Stimulated activated CD8-positive, alpha-beta memory T cell treated with anti-CD3 and anti-CD28 coated beads, Interleukin-12 subunit alpha, Interleukin-12 subunit beta, amount 100 ng/mL, for 24 hours (primary cell): Measurements from ENCODE around the gene PAQR9.

Experiments used
- DNase-seq: peaks from one replicate; pipeline ENCODE4 v3.0.0-alpha.2; 2020; ENCODE audit errors: extremely low read depth

PAQR9 gene

GRCh38 chr3:142951794-142952193 lies 11.7 kb downstream of the PAQR9 start:
- DNase-seq = no peak

GRCh38 chr3:142950972-142951371 lies 12.5 kb downstream of the PAQR9 start:
- DNase-seq = no peak

DNA sequence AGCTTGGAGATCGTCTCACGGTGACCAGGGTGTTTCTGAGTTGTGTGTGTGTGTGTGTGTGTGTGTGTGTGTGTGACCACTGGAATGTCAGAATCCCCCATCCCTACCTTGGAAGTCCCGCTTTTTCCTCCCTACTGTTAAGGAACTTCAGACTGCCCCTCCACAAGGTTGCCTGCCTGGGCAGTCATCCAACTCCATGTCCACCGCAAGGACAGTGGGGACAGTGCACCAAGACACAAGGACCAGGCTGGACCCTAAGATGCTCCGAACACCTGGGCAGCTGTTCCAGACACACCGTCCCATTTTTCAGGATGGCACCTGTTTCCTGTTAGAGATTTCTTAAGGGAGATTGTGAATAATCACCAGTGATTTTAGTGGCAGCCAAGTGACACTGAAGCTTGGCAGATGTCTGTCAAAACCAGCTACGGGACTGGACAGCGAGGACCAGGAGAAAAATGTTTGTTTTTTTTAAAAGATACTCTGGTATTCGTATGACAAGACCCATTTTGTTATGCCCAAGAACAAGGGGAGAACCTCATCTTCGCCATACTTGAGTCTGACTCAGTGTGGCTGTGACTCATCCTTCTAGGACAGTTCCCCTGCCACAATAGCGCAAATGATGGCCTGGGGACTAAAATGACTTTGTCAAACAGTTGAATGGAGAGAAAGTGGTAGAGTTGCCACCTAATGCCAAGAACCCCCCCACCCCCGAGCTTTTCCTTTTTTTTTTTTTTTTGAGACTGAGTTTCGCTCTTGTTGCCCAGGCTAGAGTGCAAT lies 15.5 kb downstream of the PAQR9 start:
- DNase-seq = no peak

- no peak for DNase-seq
Observed at GRCh38 chr3:142947352-142947751, 16.1 kb downstream of the PAQR9 start.

GRCh38 chr3:142946861-142947260 lies 16.6 kb downstream of the PAQR9 start:
- DNase-seq = no peak

- DNase-seq = no peak
Observed at GRCh38 chr3:142945023-142945422, 18.5 kb downstream of the PAQR9 start.

- no peak for DNase-seq
Observed at GRCh38 chr3:142944342-142944741, 19.1 kb downstream of the PAQR9 start.

- DNase-seq = no peak
Observed at GRCh38 chr3:142943870-142944269, 19.6 kb downstream of the PAQR9 start.

GRCh38 chr3:142943349-142943748 lies 20.1 kb downstream of the PAQR9 start:
- DNase-seq = no peak

GRCh38 chr3:142941373-142942123 lies 21.9 kb downstream of the PAQR9 start:
- no peak for DNase-seq

- DNase-seq = no peak
Observed at GRCh38 chr3:142940472-142940871, 23.0 kb downstream of the PAQR9 start.

- no peak for DNase-seq
Observed at GRCh38 chr3:142940000-142940399, 23.5 kb downstream of the PAQR9 start.

GRCh38 chr3:142935963-142936362 lies 27.5 kb downstream of the PAQR9 start:
- DNase-seq = no peak

DNA sequence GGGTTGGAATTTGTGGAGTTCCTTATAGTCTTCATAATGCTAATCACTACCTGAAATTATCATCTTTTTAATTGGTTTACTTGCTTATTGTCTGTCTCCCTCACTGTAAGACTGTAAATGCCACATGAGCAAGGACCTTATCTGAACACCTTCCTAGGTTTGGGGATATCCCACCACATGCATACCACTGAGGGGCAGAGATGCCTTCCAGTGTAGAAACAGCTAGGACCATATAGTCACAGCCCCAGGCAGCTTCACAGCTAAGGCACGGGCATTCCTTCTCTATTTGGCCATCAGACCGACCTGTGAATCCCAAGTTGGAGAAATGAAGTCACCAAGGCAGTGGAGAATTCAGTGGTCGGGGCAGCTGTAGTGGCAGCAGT lies 28.6 kb downstream of the PAQR9 start:
- no peak for DNase-seq

- no peak for DNase-seq
Observed at GRCh38 chr3:142934128-142934886, 29.2 kb downstream of the PAQR9 start.

DNA sequence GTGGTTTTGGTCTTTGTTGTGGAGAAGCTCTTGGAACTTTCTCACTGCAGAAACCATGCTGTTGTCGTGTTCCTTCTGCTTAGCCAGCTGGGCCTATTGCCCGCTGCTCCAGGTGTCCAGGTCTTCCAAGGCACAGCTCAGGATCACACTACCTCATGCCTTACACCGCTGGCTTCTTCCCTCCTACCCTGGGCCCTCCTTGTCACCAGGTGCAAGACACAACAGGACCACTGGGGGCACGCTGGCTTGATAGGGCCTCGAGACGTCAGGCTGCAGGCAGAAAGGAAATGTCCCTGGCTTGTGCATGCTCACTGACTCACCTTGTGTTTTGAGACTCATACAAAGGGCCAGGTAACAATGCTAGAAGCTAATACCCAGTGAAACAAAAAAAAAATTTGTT lies 32.3 kb downstream of the PAQR9 start:
- DNase-seq = no peak

GRCh38 chr3:142930463-142930862 lies 33.0 kb downstream of the PAQR9 start:
- DNase-seq = no peak

- no peak for DNase-seq
Observed at GRCh38 chr3:142929890-142930289, 33.6 kb downstream of the PAQR9 start.

DNA sequence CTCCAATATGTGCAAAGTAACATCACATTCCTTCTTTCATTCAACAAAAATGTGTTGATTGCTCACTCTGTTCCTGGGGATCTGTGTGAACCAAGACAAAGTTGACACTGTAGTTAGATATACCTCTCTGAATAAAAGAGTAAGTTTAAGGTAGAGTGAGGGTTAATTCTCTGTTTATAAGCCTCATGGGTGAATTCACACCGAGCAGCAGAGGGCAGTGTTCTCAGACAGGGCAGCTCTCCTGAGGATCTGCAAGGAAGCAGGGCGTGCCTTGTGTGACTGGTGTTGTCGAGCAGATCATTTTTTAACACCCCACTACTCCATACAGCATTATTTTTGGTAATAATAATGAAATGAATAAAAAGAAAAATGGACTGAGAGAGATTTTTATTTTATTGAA lies 34.4 kb downstream of the PAQR9 start:
- DNase-seq = no peak

DNA sequence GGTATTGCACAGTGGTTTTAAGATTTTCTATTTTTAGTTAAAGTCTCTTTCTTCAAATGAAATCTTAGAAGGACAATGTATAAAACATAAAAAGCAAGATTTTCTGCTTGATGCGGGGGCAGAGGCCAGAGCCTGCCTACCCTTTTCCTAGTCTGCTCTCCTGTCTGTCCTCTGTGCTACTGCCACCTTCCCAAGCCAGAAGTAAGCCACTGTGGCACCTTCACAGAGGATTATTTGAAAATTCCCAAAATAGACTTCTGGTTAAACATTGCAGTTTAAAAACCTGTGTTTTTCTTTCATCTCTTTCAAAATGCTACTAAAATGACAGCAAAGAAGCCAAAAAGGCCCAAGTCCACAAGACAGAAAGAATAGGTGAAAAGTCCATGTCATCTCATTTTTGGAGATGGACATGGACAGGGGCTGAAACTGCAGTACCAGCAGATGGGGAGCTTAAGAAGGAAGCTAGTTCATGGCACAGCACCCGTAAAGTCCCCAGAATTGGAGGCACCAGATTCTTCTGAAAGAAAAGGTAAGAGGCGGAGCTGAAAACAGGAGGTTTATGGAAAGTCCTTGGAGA lies 37.0 kb downstream of the PAQR9 start:
- DNase-seq = no peak

- no peak for DNase-seq
Observed at GRCh38 chr3:142925140-142925539, 38.3 kb downstream of the PAQR9 start.

GRCh38 chr3:142923694-142924093 lies 39.8 kb downstream of the PAQR9 start:
- no peak for DNase-seq
